A549 (cell line): ENCODE results near the gene RYR3. TPM values are rescaled to one million over a fixed set of nuclear protein-coding genes. Genes with fewer than 3 reads are reported as not detected.

Source experiments
- ATAC-seq, 2 experiments: fragments of 200-7000 bp in 1 of 2; fragments of >200 bp in 1 of 2; cut with Nextera tagmentation in 1 of 2; cut with Tn5 transposase in 1 of 2; 3 replicates each; pipeline versions ENCODE4 v1.8.0 to v1.9.1; 2018 to 2020; ENCODE audit warnings: mild to moderate bottlenecking in 1 of 2, moderate library complexity in 1 of 2
- CTCF ChIA-PET: fragments of 300-600 bp; sonication (Branson Sonifier 250); formaldehyde crosslinking; extraction: SDS; loops from one replicate; lab custom pipeline; 2021; ENCODE audit warnings: antibody characterized with exemption, inconsistent platforms; lab: Yijun Ruan, JAX
- POLR2A ChIA-PET: fragments of 350-600 bp; formaldehyde crosslinking; extraction: SDS; loops from one replicate; lab custom pipeline; 2021; ENCODE audit warnings: antibody characterized with exemption, inconsistent platforms; lab: Yijun Ruan, JAX
- DNase-seq, 2 experiments: peaks; one replicate each; pipeline versions ENCODE4 v3.0.0 to v3.0.0-alpha.2; 2011 to 2016; ENCODE audit warnings: low read depth in 1 of 2, low spot score in 1 of 2
- FAIRE-seq: peaks from 2 replicates; lab custom pipeline; 2011; peaks lifted over from hg19 to GRCh38; lab: Jason Lieb, UNC
- H3K27ac ChIP-seq, 2 experiments: fragments of >200 bp; sonication (Bioruptor Twin); formaldehyde crosslinking; 3 replicates each; pipeline ENCODE4 v1.5.1; 2016 to 2017
- H3K4me1 ChIP-seq: fragments of >200 bp; sonication (Bioruptor Twin); formaldehyde crosslinking; 3 replicates; pipeline ENCODE4 v1.6.1; 2016
- H3K4me2 ChIP-seq: fragments of >200 bp; sonication (Bioruptor Twin); formaldehyde crosslinking; 3 replicates; pipeline ENCODE4 v1.6.1; 2016
- H3K4me3 ChIP-seq: fragments of >200 bp; sonication (Bioruptor Twin); formaldehyde crosslinking; 3 replicates; pipeline ENCODE4 v1.5.1; 2016
- H3K9me3 ChIP-seq: fragments of >200 bp; sonication (Bioruptor Twin); formaldehyde crosslinking; 3 replicates; pipeline ENCODE4 v1.6.1; 2016
- BHLHE40 ChIP-seq: IDR thresholded peaks from 2 replicates; pipeline ENCODE4 v1.6.1; 2012; ENCODE audit warnings: low read depth, low read length, inconsistent platforms
- CBX2 ChIP-seq: fragments of 200-600 bp; sonication (generic); IDR thresholded peaks from 2 replicates; pipeline ENCODE4 v1.6.1; 2016; ENCODE audit warnings: low read depth, mild to moderate bottlenecking, borderline replicate concordance
- CBX8 ChIP-seq: fragments of 200-600 bp; sonication (generic); IDR thresholded peaks from 2 replicates; pipeline ENCODE4 v1.6.1; 2016
- CEBPB ChIP-seq, 2 experiments: fragments of >200 bp in 1 of 2; sonication (Bioruptor Twin) in 1 of 2; formaldehyde crosslinking in 1 of 2; IDR thresholded peaks; 2 replicates each; pipeline ENCODE4 v1.6.1; 2012 to 2016
- EHF ChIP-seq: fragments of 250-450 bp; sonication (Bioruptor Pico); IDR thresholded peaks from 2 replicates; pipeline ENCODE4 v1.5.0; 2020; ENCODE audit warnings: mild to moderate bottlenecking
- ELK1 ChIP-seq: fragments of 150-350 bp; IDR thresholded peaks from 2 replicates; pipeline ENCODE4 v1.6.1; 2014; ENCODE audit warnings: low read depth, mild to moderate bottlenecking, low read length
- EP300 ChIP-seq, 2 experiments: fragments of >200 bp; sonication (Bioruptor Twin); formaldehyde crosslinking; IDR thresholded peaks; 2 replicates in 1 of 2; 3 replicates in 1 of 2; pipeline ENCODE4 v1.6.1; 2016 to 2017
- ESRRA ChIP-seq: fragments of 150-350 bp; IDR thresholded peaks from 2 replicates; pipeline ENCODE4 v1.6.1; 2014; ENCODE audit warnings: mild to moderate bottlenecking, low read length, borderline replicate concordance
- HDAC2 ChIP-seq: fragments of 200-600 bp; sonication (generic); IDR thresholded peaks from 2 replicates; pipeline ENCODE4 v1.6.1; 2016
- HEYL ChIP-seq: fragments of 250-450 bp; sonication (Bioruptor Pico); IDR thresholded peaks from 2 replicates; pipeline ENCODE4 v1.8.0; 2021; ENCODE audit warnings: mild to moderate bottlenecking, moderate library complexity
- HOXB5 ChIP-seq: fragments of 250-450 bp; sonication (Bioruptor Pico); IDR thresholded peaks from 2 replicates; pipeline ENCODE4 v1.5.0; 2020; ENCODE audit warnings: mild to moderate bottlenecking, moderate library complexity
- KDM1A ChIP-seq: fragments of 200-600 bp; sonication (generic); IDR thresholded peaks from 2 replicates; pipeline ENCODE4 v1.6.1; 2016; ENCODE audit warnings: low read depth, mild to moderate bottlenecking
- NFE2L2 ChIP-seq: fragments of 150-350 bp; conservative IDR thresholded peaks from 2 replicates; pipeline ENCODE4 v1.6.1; 2014; ENCODE audit warnings: low read length
- NPAS2 ChIP-seq: fragments of 250-450 bp; sonication (Bioruptor Pico); IDR thresholded peaks from 2 replicates; pipeline ENCODE4 v1.8.0; 2022; ENCODE audit warnings: mild to moderate bottlenecking, moderate library complexity, borderline replicate concordance
- POLR2AphosphoS2 ChIP-seq: conservative IDR thresholded peaks from 2 replicates; pipeline ENCODE4 v1.6.1; 2012; ENCODE audit warnings: low read length, improper control_type of control experiment, inconsistent platforms
- RAD21 ChIP-seq, 2 experiments: fragments of >200 bp in 1 of 2; sonication (Bioruptor Twin) in 1 of 2; formaldehyde crosslinking in 1 of 2; IDR thresholded peaks in 1 of 2; conservative IDR thresholded peaks in 1 of 2; 2 replicates in 1 of 2; 3 replicates in 1 of 2; pipeline ENCODE4 v1.6.1; 2012 to 2018; ENCODE audit warnings: inconsistent platforms in 1 of 2
- RARB ChIP-seq: fragments of 250-450 bp; sonication (Bioruptor Pico); IDR thresholded peaks from 2 replicates; pipeline ENCODE4 v1.8.0; 2021; ENCODE audit warnings: mild to moderate bottlenecking, moderate library complexity
- RCOR1 ChIP-seq: fragments of 150-350 bp; IDR thresholded peaks from 2 replicates; pipeline ENCODE4 v1.6.1; 2014; ENCODE audit warnings: antibody characterized with exemption, low read length, low read depth
- RNF2 ChIP-seq: fragments of 200-600 bp; sonication (generic); IDR thresholded peaks from 2 replicates; pipeline ENCODE4 v1.6.1; 2016; ENCODE audit warnings: low read depth, mild to moderate bottlenecking, antibody characterized with exemption, moderate library complexity, borderline replicate concordance
- SMC3 ChIP-seq: fragments of >200 bp; sonication (Bioruptor Twin); formaldehyde crosslinking; IDR thresholded peaks from 3 replicates; pipeline ENCODE4 v1.6.1; 2018; ENCODE audit warnings: inconsistent platforms
- TFCP2L1 ChIP-seq: fragments of 250-450 bp; sonication (Bioruptor Pico); IDR thresholded peaks from 2 replicates; pipeline ENCODE4 v1.5.0; 2021; ENCODE audit warnings: mild to moderate bottlenecking
- TP53 ChIP-seq: fragments of 250-450 bp; sonication (Bioruptor Pico); IDR thresholded peaks from 2 replicates; pipeline ENCODE4 v1.5.0; 2021; ENCODE audit warnings: mild to moderate bottlenecking, moderate library complexity
- ZFP36 ChIP-seq: fragments of 450-650 bp; IDR thresholded peaks from 2 replicates; pipeline ENCODE4 v1.6.1; 2014; ENCODE audit warnings: borderline replicate concordance; ENCODE audit not compliant: partially characterized antibody
- ZSCAN20 ChIP-seq: fragments of 250-450 bp; sonication (Bioruptor Pico); IDR thresholded peaks from 2 replicates; pipeline ENCODE4 v1.8.0; 2022; ENCODE audit warnings: mild to moderate bottlenecking, moderate library complexity
- WGBS: methylation state at CpG from one replicate; pipeline ENCODE4 v1.1.6; 2017; ENCODE audit errors: missing lambda C conversion rate; 5-methylcytosine and 5-hydroxymethylcytosine counted together
- polyA plus RNA-seq, 4 experiments: library from polyadenylated mRNA; depleted of rRNA in 3 of 4; stranded (reverse); fragments of >200 nt; fragmentation: RNase III in 1 of 4; extraction: RNeasy Plus Mini Kit Qiagen cat#74134 plus additional on column Dnase treatment in 1 of 4; gene quantifications; 2 replicates in 3 of 4; 3 replicates in 1 of 4; pipeline ENCODE4 v1.2.3, GENCODE V29; 2011 to 2017
- TF ChIP-seq, protein P1 (sequence below): fragments of >200 bp; sonication (Bioruptor Twin); formaldehyde crosslinking; IDR thresholded peaks from 2 replicates; pipeline ENCODE4 v1.6.1; 2016
- TF ChIP-seq, protein P2 (sequence below): fragments of >200 bp; sonication (Bioruptor Twin); formaldehyde crosslinking; IDR thresholded peaks from 3 replicates; pipeline ENCODE4 v1.5.1; 2016

RYR3 gene
- polyA plus RNA-seq, 2 of the 4 experiments (the other 2 are of a cell fraction) = 0.03 TPM; not detected in 1

DNA sequence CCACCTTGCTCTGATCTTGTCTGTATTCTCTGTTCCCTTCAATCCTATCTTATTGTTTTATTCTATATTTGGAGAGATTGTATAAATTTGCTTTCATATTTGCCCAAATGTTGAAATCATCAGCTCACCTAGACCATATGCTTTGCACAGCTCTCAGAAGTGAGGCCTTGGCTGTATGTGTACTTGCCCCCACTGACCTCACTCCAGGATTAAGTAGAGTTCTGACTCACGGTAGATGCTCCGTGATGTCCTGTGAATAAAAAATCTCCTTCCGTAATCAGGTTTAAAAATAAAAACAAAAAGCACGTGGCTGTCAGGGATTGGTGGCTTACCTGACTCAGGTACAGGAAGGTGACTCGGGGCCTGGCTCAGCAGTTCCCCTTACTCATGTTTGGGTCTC is 162.2 kb downstream of the RYR3 start (continued):
- no peak for TF ChIP-seq RCOR1
- no peak for TF ChIP-seq CBX2
- TF ChIP-seq RNF2 = no peak
- no peak for TF ChIP-seq RAD21 (conservative IDR thresholded peaks at IDR 0.05 in 1 of 2, IDR thresholded peaks at IDR 0.05 in 1 of 2)

DNA sequence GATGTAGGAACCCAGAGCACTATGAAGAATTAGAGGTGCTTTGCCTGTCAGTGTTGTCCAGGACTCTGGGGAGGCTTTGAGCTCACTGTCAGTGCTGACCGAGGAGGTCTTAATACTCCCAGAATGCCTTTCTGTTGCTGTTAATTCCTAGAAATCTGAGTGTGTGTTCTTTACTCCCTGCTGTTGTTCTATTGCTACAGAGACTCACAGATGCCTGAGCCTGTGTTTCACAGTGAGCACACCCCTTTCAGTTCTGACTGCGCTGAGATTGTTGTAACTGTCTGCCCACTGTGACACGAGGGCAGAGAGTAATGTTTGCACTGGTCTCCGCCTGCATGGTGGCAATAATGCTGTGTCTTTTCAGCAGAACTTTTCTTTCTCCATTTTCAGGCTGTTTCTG is 162.9 kb downstream of the RYR3 start:
- 19% methylated on average over 4 of the region's 4 CpGs for WGBS
- TF ChIP-seq TFCP2L1 (no peak), HDAC2 (no peak), CBX8 (no peak), ELK1 (no peak), POLR2AphosphoS2 (no peak), HEYL (no peak), TP53 (CRISPR knock-in tag) (no peak), EP300 (IDR thresholded peaks at IDR 0.05) (no peak), CEBPB (IDR thresholded peaks at IDR 0.05) (no peak), KDM1A (no peak), SMC3 (no peak), NPAS2 (CRISPR knock-in tag) (no peak), EHF (CRISPR knock-in tag) (no peak)

DNA sequence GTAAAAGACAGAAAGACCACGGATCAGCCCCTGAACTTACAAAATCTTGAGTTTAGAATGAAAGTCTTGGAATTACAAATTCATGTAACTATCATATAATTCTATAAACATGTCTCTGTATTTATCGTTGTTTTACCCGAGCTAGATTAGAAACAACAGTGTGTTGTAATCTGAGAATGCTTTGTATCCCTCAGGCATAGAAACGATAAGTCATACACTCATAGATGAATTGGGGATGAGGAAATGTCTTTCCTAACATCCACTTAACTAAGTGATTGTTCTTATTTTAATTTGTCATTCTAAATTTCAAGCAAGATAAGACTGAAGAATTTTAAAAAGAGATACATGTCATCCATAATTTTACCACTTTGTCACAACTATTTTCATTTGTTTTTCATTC is 165.3 kb downstream of the RYR3 start:
- ChIA-PET POLR2A (no interaction called here), CTCF (no interaction called here)
- FAIRE-seq = peak; percentile 61
- no peaks in the 10 kb centered on the region for H3K9me3 ChIP-seq
- H3K27ac ChIP-seq = no peak overlapping the region
- TF ChIP-seq NFE2L2 (no peak), BHLHE40 (no peak)
- TF ChIP-seq, protein P1, sequence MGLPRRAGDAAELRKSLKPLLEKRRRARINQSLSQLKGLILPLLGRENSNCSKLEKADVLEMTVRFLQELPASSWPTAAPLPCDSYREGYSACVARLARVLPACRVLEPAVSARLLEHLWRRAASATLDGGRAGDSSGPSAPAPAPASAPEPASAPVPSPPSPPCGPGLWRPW = no peak
- H3K4me1 ChIP-seq = no peaks in the 10 kb centered on the region
- ATAC-seq = no peak
- H3K4me3 ChIP-seq = no peak overlapping the region
- H3K4me2 ChIP-seq = no peak overlapping the region
- 3% methylated on average over 4 of the region's 4 CpGs for whole genome bisulfite sequencing
- no peak for DNase-seq

More for the DNA sequence above, 162.9 kb downstream of the RYR3 start:
- ATAC-seq (no peak), FAIRE-seq (no peak), DNase-seq (no peak)
- Histone ChIP-seq H3K9me3 (no peaks in the 10 kb centered on the region), H3K4me2 (no peak overlapping the region), H3K4me3 (no peak overlapping the region), H3K4me1 (no peaks in the 10 kb centered on the region), H3K27ac (no peak overlapping the region)
- ChIA-PET CTCF (no interaction called here), POLR2A (no interaction called here)

GRCh38 chr15:33476908-33477307 is 166.1 kb downstream of the RYR3 start:
- Histone ChIP-seq H3K27ac (no peak overlapping the region), H3K9me3 (no peaks in the 10 kb centered on the region)
- FAIRE-seq = no peak
- WGBS = 35% methylated on average over 2 of the region's 2 CpGs
- CTCF ChIA-PET = interaction anchor here (0.5 to 1.1 kb wide), 3 partner anchors 205 to 1290 kb away, joined by 3 read pairs; no protein-coding TSS in a partner anchor
- no peak for DNase-seq
- no peak for TF ChIP-seq RARB (CRISPR knock-in tag)
- no peak for TF ChIP-seq POLR2AphosphoS2
- TF ChIP-seq ZFP36 = no peak
- no peak for TF ChIP-seq RCOR1
- no peak for TF ChIP-seq ZSCAN20
- no peak for TF ChIP-seq NPAS2 (CRISPR knock-in tag)
- no peak for TF ChIP-seq HOXB5 (CRISPR knock-in tag)
- TF ChIP-seq, protein P2, sequence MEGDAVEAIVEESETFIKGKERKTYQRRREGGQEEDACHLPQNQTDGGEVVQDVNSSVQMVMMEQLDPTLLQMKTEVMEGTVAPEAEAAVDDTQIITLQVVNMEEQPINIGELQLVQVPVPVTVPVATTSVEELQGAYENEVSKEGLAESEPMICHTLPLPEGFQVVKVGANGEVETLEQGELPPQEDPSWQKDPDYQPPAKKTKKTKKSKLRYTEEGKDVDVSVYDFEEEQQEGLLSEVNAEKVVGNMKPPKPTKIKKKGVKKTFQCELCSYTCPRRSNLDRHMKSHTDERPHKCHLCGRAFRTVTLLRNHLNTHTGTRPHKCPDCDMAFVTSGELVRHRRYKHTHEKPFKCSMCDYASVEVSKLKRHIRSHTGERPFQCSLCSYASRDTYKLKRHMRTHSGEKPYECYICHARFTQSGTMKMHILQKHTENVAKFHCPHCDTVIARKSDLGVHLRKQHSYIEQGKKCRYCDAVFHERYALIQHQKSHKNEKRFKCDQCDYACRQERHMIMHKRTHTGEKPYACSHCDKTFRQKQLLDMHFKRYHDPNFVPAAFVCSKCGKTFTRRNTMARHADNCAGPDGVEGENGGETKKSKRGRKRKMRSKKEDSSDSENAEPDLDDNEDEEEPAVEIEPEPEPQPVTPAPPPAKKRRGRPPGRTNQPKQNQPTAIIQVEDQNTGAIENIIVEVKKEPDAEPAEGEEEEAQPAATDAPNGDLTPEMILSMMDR = no peak
- no peak for TF ChIP-seq KDM1A
- no peak for TF ChIP-seq HEYL
- no peak for TF ChIP-seq ESRRA
- TF ChIP-seq CEBPB (IDR thresholded peaks at IDR 0.05) = no peak
- TF ChIP-seq, all 56 proteins: peak for 0
- no peaks in the 10 kb centered on the region for H3K4me1 ChIP-seq
- POLR2A ChIA-PET = no interaction called here
- no peak for ATAC-seq
- no peak overlapping the region for H3K4me2 ChIP-seq
- H3K4me3 ChIP-seq = no peak overlapping the region
